WTC11 (cell line): ENCODE results near the gene CCM2. TPM values are rescaled to one million over a fixed set of nuclear protein-coding genes. Genes with fewer than 3 reads are reported as not detected.

Experiments
- ATF2 ChIP-seq: sonication (generic); formaldehyde crosslinking; IDR thresholded peaks from 2 replicates; pipeline ENCODE4 v1.8.1; 2022; ENCODE audit warnings: low read depth, missing genetic modification reagents, borderline replicate concordance
- CBFB ChIP-seq: sonication (generic); formaldehyde crosslinking; IDR thresholded peaks from 2 replicates; pipeline ENCODE4 v1.8.1; 2022; ENCODE audit warnings: mild to moderate bottlenecking, low read depth, missing genetic modification reagents
- CREM ChIP-seq: sonication (generic); formaldehyde crosslinking; IDR thresholded peaks from 2 replicates; pipeline ENCODE4 v1.8.1; 2022; ENCODE audit warnings: mild to moderate bottlenecking, missing genetic modification reagents, moderate library complexity
- E2F4 ChIP-seq: sonication (generic); formaldehyde crosslinking; IDR thresholded peaks from 2 replicates; pipeline ENCODE4 v1.8.1; 2022; ENCODE audit warnings: low read depth, mild to moderate bottlenecking, moderate library complexity, missing genetic modification reagents, borderline replicate concordance
- FOXP1 ChIP-seq: sonication (generic); formaldehyde crosslinking; IDR thresholded peaks from 2 replicates; pipeline ENCODE4 v1.8.0; 2022; ENCODE audit warnings: missing genetic modification reagents, mild to moderate bottlenecking, moderate library complexity, borderline replicate concordance
- HMGXB4 ChIP-seq: sonication (generic); formaldehyde crosslinking; IDR thresholded peaks from 2 replicates; pipeline ENCODE4 v1.8.1; 2023; ENCODE audit warnings: mild to moderate bottlenecking, moderate library complexity, missing genetic modification reagents
- IRF1 ChIP-seq: sonication (generic); formaldehyde crosslinking; IDR thresholded peaks from 2 replicates; pipeline ENCODE4 v1.8.0; 2023; ENCODE audit warnings: missing genetic modification reagents
- MXD4 ChIP-seq: fragments of 250-450 bp; sonication (Bioruptor Pico); IDR thresholded peaks from 2 replicates; pipeline ENCODE4 v1.8.0; 2021; ENCODE audit warnings: mild to moderate bottlenecking, moderate library complexity, borderline replicate concordance
- NFE2L1 ChIP-seq: sonication (generic); formaldehyde crosslinking; IDR thresholded peaks from 2 replicates; pipeline ENCODE4 v1.8.1; 2023; ENCODE audit warnings: missing genetic modification reagents
- NFYB ChIP-seq: sonication (generic); formaldehyde crosslinking; conservative IDR thresholded peaks from 2 replicates; pipeline ENCODE4 v1.8.0; 2022; ENCODE audit warnings: low read depth, missing genetic modification reagents
- PREB ChIP-seq: sonication (generic); formaldehyde crosslinking; IDR thresholded peaks from 2 replicates; pipeline ENCODE4 v1.8.1; 2022; ENCODE audit warnings: mild to moderate bottlenecking, missing genetic modification reagents, moderate library complexity, borderline replicate concordance
- SP1 ChIP-seq: sonication (generic); formaldehyde crosslinking; conservative IDR thresholded peaks from 2 replicates; pipeline ENCODE4 v1.8.1; 2022; ENCODE audit warnings: missing genetic modification reagents
- TEAD1 ChIP-seq: sonication (generic); formaldehyde crosslinking; IDR thresholded peaks from 2 replicates; pipeline ENCODE4 v1.8.0; 2022; ENCODE audit warnings: mild to moderate bottlenecking, missing genetic modification reagents
- ZNF121 ChIP-seq: sonication (generic); formaldehyde crosslinking; IDR thresholded peaks from 2 replicates; pipeline ENCODE4 v1.8.0; 2023; ENCODE audit warnings: missing genetic modification reagents
- ZNF138 ChIP-seq: sonication (generic); formaldehyde crosslinking; conservative IDR thresholded peaks from 2 replicates; pipeline ENCODE4 v1.8.1; 2022; ENCODE audit warnings: mild to moderate bottlenecking, moderate library complexity, missing genetic modification reagents
- ZNF219 ChIP-seq: sonication (generic); formaldehyde crosslinking; IDR thresholded peaks from 2 replicates; pipeline ENCODE4 v1.8.0; 2023; ENCODE audit warnings: missing genetic modification reagents, mild to moderate bottlenecking, borderline replicate concordance
- ZNF423 ChIP-seq: fragments of 250-450 bp; sonication (Bioruptor Pico); IDR thresholded peaks from 2 replicates; pipeline ENCODE4 v2.1.2; 2022; ENCODE audit warnings: mild to moderate bottlenecking, moderate library complexity
- ZNF671 ChIP-seq: fragments of 250-450 bp; sonication (Bioruptor Pico); IDR thresholded peaks from 2 replicates; pipeline ENCODE4 v1.8.0; 2021; ENCODE audit warnings: mild to moderate bottlenecking
- total RNA-seq: library from RNA; stranded (reverse); gene quantifications from 3 replicates; pipeline ENCODE4 v1.2.3, GENCODE V29; 2021
- TF ChIP-seq, protein P1 (sequence below): sonication (generic); formaldehyde crosslinking; IDR thresholded peaks from 2 replicates; pipeline ENCODE4 v1.8.0; 2022; ENCODE audit warnings: mild to moderate bottlenecking, missing genetic modification reagents
- TF ChIP-seq, protein P2 (sequence below): sonication (generic); formaldehyde crosslinking; conservative IDR thresholded peaks from 2 replicates; pipeline ENCODE4 v1.8.1; 2022; ENCODE audit warnings: mild to moderate bottlenecking, missing genetic modification reagents
- TF ChIP-seq, protein P3 (sequence below): sonication (generic); formaldehyde crosslinking; IDR thresholded peaks from 2 replicates; pipeline ENCODE4 v1.8.1; 2022; ENCODE audit warnings: missing genetic modification reagents, borderline replicate concordance
- TF ChIP-seq, protein P4 (sequence below): sonication (generic); formaldehyde crosslinking; IDR thresholded peaks from 2 replicates; pipeline ENCODE4 v1.8.1; 2022; ENCODE audit warnings: mild to moderate bottlenecking, moderate library complexity, missing genetic modification reagents
- TF ChIP-seq, protein P5 (sequence below): sonication (generic); formaldehyde crosslinking; IDR thresholded peaks from 2 replicates; pipeline ENCODE4 v1.8.0; 2022; ENCODE audit warnings: missing genetic modification reagents

The CCM2 gene
- total RNA-seq, 1 experiment from 2014 or later = 32.7 TPM

DNA sequence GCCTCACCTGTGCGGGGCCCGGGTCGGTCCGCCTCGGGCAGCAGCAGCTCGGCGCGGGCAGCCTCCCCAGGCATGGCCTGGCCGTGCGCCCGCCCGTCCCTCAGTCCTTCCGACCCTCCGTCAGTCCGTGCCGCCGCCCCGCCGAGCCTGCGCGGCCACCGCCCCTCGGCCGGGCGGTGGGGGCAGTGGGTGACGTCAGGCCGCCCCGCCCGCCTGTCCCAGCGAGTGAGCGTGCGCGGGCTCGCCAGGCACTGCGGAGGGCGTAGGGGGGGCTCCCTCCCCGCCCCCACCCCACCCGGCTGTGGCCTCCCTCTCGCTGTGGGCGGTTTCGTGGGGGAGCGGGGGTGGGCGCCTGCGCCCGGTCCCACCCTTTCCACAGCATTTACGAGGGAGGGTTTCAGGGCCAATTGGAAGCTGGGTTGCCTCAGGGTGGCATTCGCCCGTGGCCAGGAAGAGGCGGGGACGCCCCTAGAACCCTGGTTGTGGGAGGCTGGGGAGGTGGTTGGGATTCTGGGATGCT, 88.9 kb downstream of the CCM2 start, which contains the start of gene NACAD (continued):
- TF ChIP-seq, protein P1, sequence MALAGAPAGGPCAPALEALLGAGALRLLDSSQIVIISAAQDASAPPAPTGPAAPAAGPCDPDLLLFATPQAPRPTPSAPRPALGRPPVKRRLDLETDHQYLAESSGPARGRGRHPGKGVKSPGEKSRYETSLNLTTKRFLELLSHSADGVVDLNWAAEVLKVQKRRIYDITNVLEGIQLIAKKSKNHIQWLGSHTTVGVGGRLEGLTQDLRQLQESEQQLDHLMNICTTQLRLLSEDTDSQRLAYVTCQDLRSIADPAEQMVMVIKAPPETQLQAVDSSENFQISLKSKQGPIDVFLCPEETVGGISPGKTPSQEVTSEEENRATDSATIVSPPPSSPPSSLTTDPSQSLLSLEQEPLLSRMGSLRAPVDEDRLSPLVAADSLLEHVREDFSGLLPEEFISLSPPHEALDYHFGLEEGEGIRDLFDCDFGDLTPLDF (CRISPR knock-in tag) = no peak
- TF ChIP-seq PREB (no peak), IRF1 (CRISPR knock-in tag) (no peak), SP1 (CRISPR knock-in tag) (peak; percentile 64; the same call in 1 of the 2 replicates), E2F4 (CRISPR knock-in tag) (no peak), CBFB (CRISPR knock-in tag) (peak; percentile 67; the same call in 1 of the 2 replicates), ZNF671 (CRISPR knock-in tag) (no peak), ATF2 (no peak), MXD4 (CRISPR knock-in tag) (no peak), FOXP1 (CRISPR knock-in tag) (0 out of 2 replicates have a peak, but pooled peaks have one; percentile 47), TEAD1 (CRISPR knock-in tag) (no peak), CREM (CRISPR knock-in tag) (peak; percentile 63; the same call in 1 of the 2 replicates), HMGXB4 (CRISPR knock-in tag) (0 out of 2 replicates have a peak, but pooled peaks have one; percentile 32), ZNF219 (CRISPR knock-in tag) (no peak), NFE2L1 (CRISPR knock-in tag) (no peak), ZNF121 (CRISPR knock-in tag) (no peak), ZNF423 (CRISPR knock-in tag) (no peak), ZNF138 (CRISPR knock-in tag) (no peak), NFYB (CRISPR knock-in tag) (0 out of 2 replicates have a peak, but pooled peaks have one; percentile 24)
- TF ChIP-seq, protein P2, sequence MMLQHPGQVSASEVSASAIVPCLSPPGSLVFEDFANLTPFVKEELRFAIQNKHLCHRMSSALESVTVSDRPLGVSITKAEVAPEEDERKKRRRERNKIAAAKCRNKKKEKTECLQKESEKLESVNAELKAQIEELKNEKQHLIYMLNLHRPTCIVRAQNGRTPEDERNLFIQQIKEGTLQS = no peak
- TF ChIP-seq, protein P3, sequence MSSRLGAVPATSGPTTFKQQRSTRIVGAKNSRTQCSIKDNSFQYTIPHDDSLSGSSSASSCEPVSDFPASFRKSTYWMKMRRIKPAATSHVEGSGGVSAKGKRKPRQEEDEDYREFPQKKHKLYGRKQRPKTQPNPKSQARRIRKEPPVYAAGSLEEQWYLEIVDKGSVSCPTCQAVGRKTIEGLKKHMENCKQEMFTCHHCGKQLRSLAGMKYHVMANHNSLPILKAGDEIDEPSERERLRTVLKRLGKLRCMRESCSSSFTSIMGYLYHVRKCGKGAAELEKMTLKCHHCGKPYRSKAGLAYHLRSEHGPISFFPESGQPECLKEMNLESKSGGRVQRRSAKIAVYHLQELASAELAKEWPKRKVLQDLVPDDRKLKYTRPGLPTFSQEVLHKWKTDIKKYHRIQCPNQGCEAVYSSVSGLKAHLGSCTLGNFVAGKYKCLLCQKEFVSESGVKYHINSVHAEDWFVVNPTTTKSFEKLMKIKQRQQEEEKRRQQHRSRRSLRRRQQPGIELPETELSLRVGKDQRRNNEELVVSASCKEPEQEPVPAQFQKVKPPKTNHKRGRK (CRISPR knock-in tag) = no peak
- TF ChIP-seq, protein P4, sequence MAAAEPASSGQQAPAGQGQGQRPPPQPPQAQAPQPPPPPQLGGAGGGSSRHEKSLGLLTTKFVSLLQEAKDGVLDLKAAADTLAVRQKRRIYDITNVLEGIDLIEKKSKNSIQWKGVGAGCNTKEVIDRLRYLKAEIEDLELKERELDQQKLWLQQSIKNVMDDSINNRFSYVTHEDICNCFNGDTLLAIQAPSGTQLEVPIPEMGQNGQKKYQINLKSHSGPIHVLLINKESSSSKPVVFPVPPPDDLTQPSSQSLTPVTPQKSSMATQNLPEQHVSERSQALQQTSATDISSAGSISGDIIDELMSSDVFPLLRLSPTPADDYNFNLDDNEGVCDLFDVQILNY (CRISPR knock-in tag) = peak; percentile 35; the same call in 1 of the 2 replicates
- TF ChIP-seq, protein P5, sequence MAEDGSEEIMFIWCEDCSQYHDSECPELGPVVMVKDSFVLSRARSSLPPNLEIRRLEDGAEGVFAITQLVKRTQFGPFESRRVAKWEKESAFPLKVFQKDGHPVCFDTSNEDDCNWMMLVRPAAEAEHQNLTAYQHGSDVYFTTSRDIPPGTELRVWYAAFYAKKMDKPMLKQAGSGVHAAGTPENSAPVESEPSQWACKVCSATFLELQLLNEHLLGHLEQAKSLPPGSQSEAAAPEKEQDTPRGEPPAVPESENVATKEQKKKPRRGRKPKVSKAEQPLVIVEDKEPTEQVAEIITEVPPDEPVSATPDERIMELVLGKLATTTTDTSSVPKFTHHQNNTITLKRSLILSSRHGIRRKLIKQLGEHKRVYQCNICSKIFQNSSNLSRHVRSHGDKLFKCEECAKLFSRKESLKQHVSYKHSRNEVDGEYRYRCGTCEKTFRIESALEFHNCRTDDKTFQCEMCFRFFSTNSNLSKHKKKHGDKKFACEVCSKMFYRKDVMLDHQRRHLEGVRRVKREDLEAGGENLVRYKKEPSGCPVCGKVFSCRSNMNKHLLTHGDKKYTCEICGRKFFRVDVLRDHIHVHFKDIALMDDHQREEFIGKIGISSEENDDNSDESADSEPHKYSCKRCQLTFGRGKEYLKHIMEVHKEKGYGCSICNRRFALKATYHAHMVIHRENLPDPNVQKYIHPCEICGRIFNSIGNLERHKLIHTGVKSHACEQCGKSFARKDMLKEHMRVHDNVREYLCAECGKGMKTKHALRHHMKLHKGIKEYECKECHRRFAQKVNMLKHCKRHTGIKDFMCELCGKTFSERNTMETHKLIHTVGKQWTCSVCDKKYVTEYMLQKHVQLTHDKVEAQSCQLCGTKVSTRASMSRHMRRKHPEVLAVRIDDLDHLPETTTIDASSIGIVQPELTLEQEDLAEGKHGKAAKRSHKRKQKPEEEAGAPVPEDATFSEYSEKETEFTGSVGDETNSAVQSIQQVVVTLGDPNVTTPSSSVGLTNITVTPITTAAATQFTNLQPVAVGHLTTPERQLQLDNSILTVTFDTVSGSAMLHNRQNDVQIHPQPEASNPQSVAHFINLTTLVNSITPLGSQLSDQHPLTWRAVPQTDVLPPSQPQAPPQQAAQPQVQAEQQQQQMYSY = no peak
